GM12865 (cell line): Measurements from ENCODE around the gene ZNF219.
A peak's percentile ranks its signal among the peaks of the same experiment; 100 is the strongest.

Experiments
- DNase-seq: peaks from one replicate; pipeline ENCODE4 v3.0.0; 2010; ENCODE audit warnings: low read depth
- H3K4me3 ChIP-seq: 2 replicates; pipeline ENCODE4 v1.5.1; 2011; ENCODE audit warnings: mild to moderate bottlenecking, low read depth, low read length, control low read depth
- TF ChIP-seq, protein P1 (sequence below): IDR thresholded peaks from 2 replicates; pipeline ENCODE4 v1.5.1; 2011; ENCODE audit warnings: low read length, control low read depth, low read depth, inconsistent platforms; ENCODE audit not compliant: insufficient read depth; ENCODE audit errors: missing control alignments

Gene ZNF219

DNA sequence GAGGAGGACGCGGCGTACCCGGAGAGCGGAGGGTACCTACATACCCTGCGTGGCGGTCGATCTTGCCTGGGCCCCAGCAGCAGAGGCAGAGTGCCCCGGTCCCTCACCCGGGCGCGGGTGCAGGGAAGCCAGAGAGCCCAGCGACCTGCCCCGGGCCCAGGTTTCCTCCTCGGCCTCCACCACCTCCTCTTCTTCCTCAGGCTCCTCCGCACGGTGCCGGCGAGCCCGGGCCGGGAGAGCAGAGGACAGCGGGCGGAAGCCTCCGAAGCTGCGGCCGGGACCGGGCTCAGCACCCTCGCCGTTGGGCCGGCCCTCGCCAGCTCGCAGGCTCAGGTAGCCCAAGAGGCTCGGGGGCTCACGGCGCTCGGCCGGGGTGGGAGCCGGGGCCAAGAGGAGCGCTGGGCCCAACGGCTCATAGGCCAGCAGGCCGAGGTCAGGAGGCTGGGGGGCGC is 6.6 kb downstream of the ZNF219 start:
- no peak for DNase-seq
- TF ChIP-seq, protein P1, sequence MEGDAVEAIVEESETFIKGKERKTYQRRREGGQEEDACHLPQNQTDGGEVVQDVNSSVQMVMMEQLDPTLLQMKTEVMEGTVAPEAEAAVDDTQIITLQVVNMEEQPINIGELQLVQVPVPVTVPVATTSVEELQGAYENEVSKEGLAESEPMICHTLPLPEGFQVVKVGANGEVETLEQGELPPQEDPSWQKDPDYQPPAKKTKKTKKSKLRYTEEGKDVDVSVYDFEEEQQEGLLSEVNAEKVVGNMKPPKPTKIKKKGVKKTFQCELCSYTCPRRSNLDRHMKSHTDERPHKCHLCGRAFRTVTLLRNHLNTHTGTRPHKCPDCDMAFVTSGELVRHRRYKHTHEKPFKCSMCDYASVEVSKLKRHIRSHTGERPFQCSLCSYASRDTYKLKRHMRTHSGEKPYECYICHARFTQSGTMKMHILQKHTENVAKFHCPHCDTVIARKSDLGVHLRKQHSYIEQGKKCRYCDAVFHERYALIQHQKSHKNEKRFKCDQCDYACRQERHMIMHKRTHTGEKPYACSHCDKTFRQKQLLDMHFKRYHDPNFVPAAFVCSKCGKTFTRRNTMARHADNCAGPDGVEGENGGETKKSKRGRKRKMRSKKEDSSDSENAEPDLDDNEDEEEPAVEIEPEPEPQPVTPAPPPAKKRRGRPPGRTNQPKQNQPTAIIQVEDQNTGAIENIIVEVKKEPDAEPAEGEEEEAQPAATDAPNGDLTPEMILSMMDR: no peak
- H3K4me3 ChIP-seq: no peak overlapping the region

DNA sequence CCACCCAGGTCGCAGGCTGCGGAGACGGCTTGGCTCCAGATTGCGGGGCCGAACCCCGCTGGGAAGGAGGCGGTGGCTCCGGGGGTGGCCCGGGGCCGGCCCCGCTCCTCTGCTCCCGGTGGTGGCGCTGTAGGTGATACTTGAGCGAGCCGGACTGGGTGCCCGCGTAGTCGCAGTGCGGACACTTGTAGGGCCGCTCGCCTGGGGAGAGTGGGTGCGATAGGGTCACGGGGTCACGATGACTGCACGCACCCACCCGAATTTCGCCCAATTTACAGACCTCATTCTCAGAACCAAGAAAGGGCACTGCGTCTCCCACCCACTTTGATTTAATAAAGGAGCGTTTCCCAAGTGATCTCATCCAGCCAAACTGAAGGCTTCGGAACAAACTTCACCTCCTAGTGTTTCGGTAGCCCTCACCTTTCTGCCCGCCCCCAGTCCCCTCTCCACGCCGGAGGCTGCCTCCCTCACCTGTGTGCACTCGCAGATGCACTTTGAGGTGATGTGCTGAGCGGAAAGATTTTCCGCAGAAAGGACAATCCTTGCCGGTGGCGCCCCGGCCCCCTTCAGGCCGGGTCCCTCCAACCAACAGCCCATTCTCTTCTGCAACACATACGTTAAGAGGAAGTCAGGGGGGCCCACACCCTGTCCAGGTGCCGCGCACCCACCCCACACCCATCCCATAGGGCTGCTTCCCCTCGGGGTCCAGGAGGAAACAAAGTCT is 7.4 kb downstream of the ZNF219 start:
- TF ChIP-seq, protein P1: no peak
- DNase-seq: no peak
- no peak overlapping the region for H3K4me3 ChIP-seq

DNA sequence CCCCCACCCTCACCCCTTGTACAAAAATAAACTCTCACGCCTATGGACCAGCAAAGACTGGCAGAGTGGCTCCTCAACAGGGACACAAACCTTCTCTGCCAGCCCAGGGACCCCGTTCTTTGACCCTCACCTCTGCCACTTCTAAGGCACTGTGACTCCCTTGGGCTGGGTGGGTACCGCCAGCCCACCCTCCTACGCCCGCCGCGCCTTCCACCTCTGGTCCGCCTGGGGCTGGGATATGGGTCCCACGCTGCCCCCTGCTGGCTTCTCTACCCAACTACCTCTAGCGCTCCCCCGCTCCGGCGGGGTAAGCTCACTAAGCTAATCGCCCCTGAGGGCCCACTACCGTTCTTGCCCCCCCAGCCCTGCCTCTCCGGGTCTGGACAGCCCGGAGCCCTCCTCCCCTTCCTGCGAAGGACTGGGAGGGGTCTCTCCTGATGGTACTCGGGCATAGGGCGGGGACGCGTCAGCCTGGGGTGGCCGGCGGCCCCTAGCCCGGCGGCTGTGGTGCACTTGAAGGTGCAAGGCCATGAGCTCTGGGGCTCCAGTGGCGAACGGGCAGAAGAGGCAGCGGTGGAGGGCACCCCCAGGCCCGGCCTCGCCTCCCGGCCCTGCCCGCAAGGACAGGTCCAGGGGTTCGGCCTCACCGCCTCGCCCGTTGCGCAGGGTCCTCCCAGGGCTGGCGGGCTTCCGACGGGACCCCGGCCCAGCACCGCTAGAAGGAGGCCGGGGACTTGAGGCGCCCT is 8.1 kb downstream of the ZNF219 start:
- DNase-seq: no peak
- H3K4me3 ChIP-seq: no peak overlapping the region
- TF ChIP-seq, protein P1: peak; percentile 30

GRCh38 chr14:21089877-21090193 is 8.6 kb downstream of the ZNF219 start:
- DNase-seq: no peak
- TF ChIP-seq, protein P1: no peak
- no peak overlapping the region for H3K4me3 ChIP-seq

- no peak for DNase-seq
- H3K4me3 ChIP-seq: no peak overlapping the region
- TF ChIP-seq, protein P1: no peak
These were observed 9.2 kb downstream of the ZNF219 start for GRCh38 chr14:21089271-21089670.

GRCh38 chr14:21088687-21089086 is 9.8 kb downstream of the ZNF219 start:
- H3K4me3 ChIP-seq: no peak overlapping the region
- TF ChIP-seq, protein P1: no peak
- no peak for DNase-seq
